Mesodermal cell (in vitro differentiated cells): Measurements from ENCODE around the gene COG5.

ENCODE experiments used
- H3K27ac ChIP-seq: 2 replicates; pipeline ENCODE4 v1.7.0; 2013; ENCODE audit warnings: mild to moderate bottlenecking, low read depth, low read length, moderate library complexity; ENCODE audit not compliant: severe bottlenecking
- H3K36me3 ChIP-seq: 2 replicates; pipeline ENCODE4 v1.7.1; 2013; ENCODE audit warnings: mild to moderate bottlenecking, low read length, moderate library complexity; ENCODE audit not compliant: control insufficient read depth, insufficient read depth
- H3K4me1 ChIP-seq: one replicate; pipeline ENCODE4 v1.7.1; 2013; ENCODE audit warnings: mild to moderate bottlenecking, low read length; ENCODE audit not compliant: insufficient read depth, control insufficient read depth, poor library complexity, severe bottlenecking
- H3K4me3 ChIP-seq: 2 replicates; pipeline ENCODE4 v1.7.0; 2013; ENCODE audit warnings: low read length, control low read depth, mild to moderate bottlenecking; ENCODE audit not compliant: insufficient read depth, poor library complexity, severe bottlenecking; ENCODE audit errors: extremely low read depth
- H3K9me3 ChIP-seq: 2 replicates; pipeline ENCODE4 v1.7.1; 2013; ENCODE audit warnings: mild to moderate bottlenecking, low read length, moderate library complexity; ENCODE audit not compliant: control insufficient read depth
- WGBS, 2 experiments: methylation state at CpG; one replicate each; pipeline ENCODE4 v1.1.5; 2013; ENCODE audit warnings: missing lambda C conversion rate in 2 of 2; ENCODE audit not compliant: insufficient coverage in 2 of 2; 5-methylcytosine and 5-hydroxymethylcytosine counted together

COG5 gene

DNA sequence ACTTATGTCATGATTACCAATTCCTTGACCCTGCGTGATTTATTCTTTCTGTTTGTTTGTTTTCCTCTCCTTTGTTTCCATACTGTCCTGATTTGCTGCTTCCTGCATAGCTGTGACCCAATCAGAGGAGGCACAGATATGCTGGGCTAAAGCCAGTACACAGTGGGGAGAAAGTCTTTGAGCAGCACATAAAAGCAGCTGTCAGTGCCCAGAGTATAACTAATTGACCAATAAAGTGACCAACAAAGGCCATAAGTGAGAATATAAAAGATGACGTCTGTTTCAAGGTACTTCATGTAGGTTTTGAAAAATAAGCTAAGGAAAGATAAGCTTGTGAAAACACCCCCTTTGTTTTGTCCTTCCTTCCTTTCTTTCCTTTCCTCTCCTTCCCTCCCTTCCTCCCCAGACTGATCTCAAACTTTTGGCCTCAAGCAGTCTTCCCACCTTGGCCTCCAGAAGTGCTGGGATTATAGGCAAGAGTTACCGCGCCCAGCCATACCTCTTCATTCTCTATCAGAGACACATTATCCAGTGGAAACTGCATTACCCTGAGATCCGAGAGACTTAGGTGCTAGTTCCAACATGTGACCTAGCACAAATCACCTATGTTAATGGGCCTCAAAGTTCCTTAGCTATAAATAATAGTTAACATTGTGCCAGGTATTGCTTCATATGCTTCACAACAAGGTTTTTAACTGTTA is 33.3 kb upstream of the COG5 start:
- H3K4me1 ChIP-seq, result peaks cover 14% of the 10 kb centered on the region
- H3K27ac ChIP-seq, result peak overlapping the region; percentile 51
- 92 to 94% methylated on average over 3 of the region's 5 CpGs for WGBS, 2 experiments
- no peaks in the 10 kb centered on the region for H3K9me3 ChIP-seq
- H3K4me3 ChIP-seq, result no peak overlapping the region
- H3K36me3 ChIP-seq, result peaks cover 20% of the 10 kb centered on the region

DNA sequence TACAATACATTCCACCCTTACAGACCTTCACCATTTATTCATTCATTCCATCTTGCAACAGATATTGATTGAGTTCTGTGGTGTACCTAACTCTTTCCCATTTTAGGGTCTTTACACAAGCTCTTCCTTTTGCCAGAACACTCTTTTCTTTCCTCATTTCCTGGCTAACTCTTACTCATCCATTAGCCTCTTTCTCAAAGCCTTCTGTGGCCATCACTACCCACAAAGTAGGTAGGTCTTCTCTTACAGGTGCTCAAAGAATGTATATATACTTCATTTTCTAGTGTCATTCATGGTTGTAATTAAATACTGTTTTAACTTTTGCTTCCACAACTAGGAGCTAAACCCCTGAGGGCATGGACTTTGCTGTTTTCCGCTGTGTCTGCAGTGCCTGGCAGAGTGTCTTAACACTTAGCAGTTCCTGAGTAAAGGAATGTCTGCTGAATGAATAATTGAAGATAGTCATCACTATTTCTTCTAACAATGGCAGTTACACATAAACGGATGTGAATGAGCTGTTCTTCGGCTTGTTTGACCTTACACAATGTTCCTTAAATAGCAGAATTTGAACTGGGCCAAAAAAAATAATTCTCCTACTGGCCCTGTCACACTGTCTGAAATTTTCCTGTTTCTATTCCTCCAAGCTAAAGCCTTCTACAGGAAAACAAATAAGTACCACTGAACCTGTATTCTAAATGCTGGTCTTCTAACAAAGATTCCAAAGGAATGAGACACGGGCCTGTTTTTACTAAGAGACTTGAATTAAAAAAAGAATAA is 31.4 kb upstream of the COG5 start:
- H3K4me3 ChIP-seq, result no peak overlapping the region
- H3K36me3 ChIP-seq, result peaks cover 10% of the 10 kb centered on the region
- WGBS, 2 experiments, result 50 to 100% methylated on average over 1 to 2 of the region's 4 CpGs
- H3K9me3 ChIP-seq, result no peaks in the 10 kb centered on the region
- peak overlapping the region; percentile 92 for H3K27ac ChIP-seq
- H3K4me1 ChIP-seq, result peaks cover 14% of the 10 kb centered on the region

DNA sequence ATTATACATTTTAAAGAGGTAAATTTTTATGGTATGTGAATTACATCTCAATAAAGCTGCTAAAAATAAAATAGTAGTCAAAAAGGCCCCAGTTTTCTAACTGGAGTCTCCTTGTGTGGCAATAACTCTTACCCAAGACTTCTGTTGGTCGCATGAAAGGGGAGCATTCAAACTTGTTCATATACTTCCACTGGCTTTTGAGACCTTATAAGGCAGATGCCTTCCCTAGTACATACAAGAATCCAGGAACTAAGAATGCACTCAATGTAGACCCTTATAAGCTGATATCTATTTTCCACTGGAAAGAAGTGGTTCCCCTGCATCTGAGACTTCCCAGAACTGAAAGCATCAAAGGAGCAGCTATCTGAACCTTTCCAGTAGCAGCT is 29.3 kb upstream of the COG5 start:
- WGBS, 2 experiments, result 88 to 100% methylated on average over 1 of the region's 1 CpG
- no peak overlapping the region for H3K27ac ChIP-seq

DNA sequence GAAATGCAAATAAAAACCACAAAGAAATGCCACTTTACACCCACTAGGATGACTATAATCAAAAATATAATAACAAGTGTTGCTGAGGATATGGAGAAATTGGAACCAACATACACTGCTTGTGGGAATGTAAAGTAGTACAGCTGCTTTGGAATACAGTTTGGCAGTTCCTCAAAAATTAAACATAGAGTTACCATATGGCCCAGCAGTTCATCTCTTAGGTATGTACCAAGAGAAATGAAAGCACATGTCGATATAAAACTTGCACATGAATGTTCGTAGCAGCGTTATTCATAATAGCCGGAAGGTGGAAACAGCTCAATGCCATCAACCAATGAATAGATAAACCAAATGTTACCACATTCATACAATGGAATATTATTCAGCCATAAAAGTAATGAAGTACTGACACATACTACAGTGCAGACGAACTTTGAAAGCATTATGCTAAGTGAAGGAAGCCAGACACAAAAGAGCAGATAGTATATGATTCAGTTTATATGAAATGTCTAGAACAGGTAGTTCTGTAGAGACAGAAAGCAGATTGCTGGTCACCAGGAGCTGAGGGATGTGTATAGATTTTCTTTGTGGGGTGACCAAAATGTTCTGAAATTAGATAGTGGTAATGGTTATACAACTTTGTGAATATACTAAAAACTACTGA is 28.8 kb upstream of the COG5 start:
- H3K4me3 ChIP-seq, result no peak overlapping the region
- H3K27ac ChIP-seq, result no peak overlapping the region
- peaks cover 21% of the 10 kb centered on the region for H3K36me3 ChIP-seq
- H3K9me3 ChIP-seq, result no peaks in the 10 kb centered on the region
- WGBS, 2 experiments, result 96 to 100% methylated on average over 1 to 4 of the region's 5 CpGs
- H3K4me1 ChIP-seq, result peaks cover 13% of the 10 kb centered on the region

More for the DNA sequence above, 29.3 kb upstream of the COG5 start:
- no peaks in the 10 kb centered on the region for H3K9me3 ChIP-seq
- no peak overlapping the region for H3K4me3 ChIP-seq
- H3K36me3 ChIP-seq, result peaks cover 21% of the 10 kb centered on the region
- peaks cover 14% of the 10 kb centered on the region for H3K4me1 ChIP-seq

DNA sequence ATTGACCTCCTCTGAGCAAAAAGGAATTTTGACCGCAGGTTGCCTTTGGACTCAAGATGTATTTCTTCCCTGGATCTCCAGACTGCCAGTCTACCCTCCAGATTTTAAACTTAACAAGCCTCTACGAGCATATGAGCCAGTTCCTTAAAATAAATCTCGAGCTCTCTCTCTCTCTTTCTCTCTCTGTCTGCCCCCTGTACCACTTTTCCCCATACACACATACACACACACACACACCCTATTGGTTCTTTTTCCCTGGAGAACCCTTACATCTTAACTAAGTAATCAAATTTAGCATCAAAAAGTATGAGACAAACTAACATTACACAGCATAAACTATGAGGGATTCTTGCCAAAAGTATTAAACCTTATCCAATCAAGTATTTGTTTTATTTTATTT is 27.7 kb upstream of the COG5 start:
- Histone ChIP-seq H3K36me3 (peaks cover 28% of the 10 kb centered on the region), H3K27ac (no peak overlapping the region), H3K9me3 (no peaks in the 10 kb centered on the region), H3K4me3 (no peak overlapping the region), H3K4me1 (peaks cover 5% of the 10 kb centered on the region)
- WGBS, 2 experiments, result 91 to 100% methylated on average over 3 of the region's 3 CpGs

DNA sequence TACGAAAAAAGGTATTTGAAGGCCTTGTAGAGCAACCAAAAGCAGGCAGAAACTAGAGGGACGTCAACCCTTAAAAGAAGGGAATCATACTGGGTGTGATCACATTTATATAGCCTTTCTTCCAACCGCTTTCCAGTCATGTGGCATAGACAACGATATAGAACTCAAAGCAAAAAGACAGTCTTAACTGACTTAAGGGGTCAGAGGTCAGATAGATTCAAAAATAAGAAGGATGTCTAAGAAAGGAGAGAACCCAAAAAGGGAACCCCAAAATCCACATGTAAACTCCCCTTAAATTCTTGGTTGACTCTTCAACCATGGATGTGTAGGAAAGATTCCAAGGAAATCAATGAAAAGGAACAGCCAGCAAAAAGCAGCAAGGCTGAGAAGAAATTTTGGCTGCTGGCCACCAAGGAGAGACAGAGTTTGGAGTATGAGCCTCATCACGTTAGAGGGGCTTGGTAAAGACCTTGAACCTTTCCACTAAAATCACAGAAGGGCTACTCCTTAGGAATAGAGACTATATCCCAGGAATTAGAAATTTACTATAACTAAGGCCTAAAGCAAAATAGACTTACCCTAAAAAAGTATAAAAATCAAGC is 24.9 kb upstream of the COG5 start:
- Histone ChIP-seq H3K4me1 (no peaks in the 10 kb centered on the region), H3K9me3 (no peaks in the 10 kb centered on the region), H3K4me3 (no peak overlapping the region), H3K27ac (no peak overlapping the region), H3K36me3 (peaks cover 32% of the 10 kb centered on the region)
- 100% methylated on average over 2 to 4 of the region's 5 CpGs for WGBS, 2 experiments

DNA sequence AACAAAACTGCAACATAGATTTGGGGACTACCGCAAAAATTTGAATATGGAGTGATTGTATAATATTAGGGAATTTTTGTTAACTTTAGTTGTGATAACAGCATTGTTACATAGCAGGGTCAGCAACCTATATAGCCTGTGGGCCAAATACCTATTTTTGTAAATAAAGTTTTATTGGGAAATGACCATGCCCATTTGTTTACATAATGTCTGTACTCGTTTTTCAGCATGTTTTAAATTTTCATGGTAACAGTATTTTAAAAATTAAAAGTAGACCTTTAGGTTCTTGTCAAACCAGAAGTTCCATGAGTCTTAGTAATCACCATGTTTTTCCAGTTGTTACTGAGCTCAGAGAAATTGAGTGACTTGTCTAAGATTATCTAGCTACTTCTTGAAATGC is 21.0 kb upstream of the COG5 start:
- Histone ChIP-seq H3K36me3 (peaks cover 32% of the 10 kb centered on the region), H3K4me3 (no peak overlapping the region), H3K4me1 (no peaks in the 10 kb centered on the region), H3K9me3 (no peaks in the 10 kb centered on the region), H3K27ac (no peak overlapping the region)
- WGBS, 2 experiments, result 80% methylated on average over 1 of the region's 2 CpGs; no CpG with 5 or more reads in 1 of the 2 experiments

DNA sequence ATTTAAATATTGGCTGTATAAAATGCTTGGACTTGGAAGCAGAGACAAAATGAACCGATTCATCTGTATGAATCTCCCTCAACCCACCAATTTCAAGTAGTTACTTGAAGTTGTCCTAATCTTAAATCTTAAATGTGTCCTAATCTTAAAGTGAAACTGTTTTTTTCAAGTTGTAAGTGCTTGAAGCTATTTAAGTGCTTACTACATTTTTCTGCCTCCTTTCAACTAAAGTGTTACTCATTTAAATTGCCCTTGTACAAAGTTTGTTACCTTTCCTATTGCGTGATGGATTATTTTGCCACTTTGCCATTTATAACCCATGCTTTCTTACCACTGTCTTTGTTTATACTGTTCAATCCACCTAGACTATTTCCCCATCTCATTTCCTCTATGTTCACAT is 19.2 kb upstream of the COG5 start:
- 100% methylated on average over 1 of the region's 2 CpGs for WGBS, 2 experiments
- Histone ChIP-seq H3K4me3 (no peak overlapping the region), H3K36me3 (peaks cover 21% of the 10 kb centered on the region), H3K27ac (no peak overlapping the region), H3K4me1 (no peaks in the 10 kb centered on the region), H3K9me3 (no peaks in the 10 kb centered on the region)

DNA sequence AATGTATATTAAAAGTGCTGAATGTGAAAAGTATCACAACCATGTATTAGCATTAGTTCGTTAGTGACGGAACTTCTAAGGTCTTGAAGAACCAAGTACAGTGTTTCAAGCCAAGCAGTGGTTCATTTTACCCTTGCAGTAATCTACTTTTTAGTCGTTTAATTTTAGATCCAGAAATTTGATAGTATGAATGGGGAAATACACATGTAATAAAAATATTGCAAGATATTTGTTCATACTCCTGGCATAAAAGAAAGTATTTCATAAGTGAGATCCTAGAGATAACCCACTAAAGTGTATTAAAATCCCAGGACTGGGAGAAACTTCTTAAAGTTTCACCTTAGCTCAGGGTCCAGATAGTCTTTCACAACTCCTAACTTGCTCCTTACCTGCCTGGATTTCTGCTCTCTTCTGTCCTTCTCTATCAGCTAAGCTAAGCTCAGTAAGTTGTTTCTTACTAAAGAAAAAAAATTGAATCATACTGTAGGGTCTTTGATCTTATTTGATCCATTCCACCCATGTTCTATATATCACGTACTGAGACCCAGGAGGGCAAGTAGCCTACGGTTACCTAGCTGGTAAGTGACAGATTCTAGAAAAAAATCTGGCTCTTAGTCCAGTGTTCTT is 17.8 kb upstream of the COG5 start:
- 81 to 95% methylated on average over 2 to 4 of the region's 5 CpGs for WGBS, 2 experiments
- H3K4me3 ChIP-seq, result peak overlapping the region; percentile 68
- no peaks in the 10 kb centered on the region for H3K4me1 ChIP-seq
- H3K9me3 ChIP-seq, result no peaks in the 10 kb centered on the region
- H3K36me3 ChIP-seq, result peaks cover 14% of the 10 kb centered on the region
- no peak overlapping the region for H3K27ac ChIP-seq

DNA sequence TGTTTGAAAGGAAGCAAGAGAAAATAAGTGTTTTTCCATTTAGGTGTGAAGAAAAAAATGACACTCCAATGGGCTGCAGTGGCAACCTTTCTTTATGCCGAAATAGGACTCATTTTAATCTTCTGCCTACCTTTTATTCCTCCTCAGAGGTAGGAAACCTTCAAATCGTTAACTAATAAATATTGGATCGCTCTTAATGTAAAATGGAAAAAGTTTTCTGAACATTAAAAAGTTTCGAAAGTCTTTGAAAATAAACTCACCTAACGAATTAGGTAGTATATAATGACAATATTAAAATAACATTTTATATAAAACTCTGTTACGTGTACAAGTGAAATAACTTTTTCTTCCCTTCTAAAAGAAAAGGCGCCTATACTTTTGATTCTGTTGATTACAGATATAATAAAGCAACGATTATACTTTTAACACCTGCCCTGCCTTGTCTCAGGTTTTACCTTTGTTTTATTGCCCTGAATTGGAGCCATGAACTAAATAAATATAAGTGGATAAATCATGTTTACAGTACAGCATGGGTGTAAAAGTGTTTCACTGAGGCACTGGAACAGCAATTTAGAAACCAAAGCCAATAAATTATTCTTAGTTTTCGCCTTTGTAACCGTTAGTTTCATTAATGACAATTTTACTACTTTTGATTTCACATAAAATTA is 17.1 kb upstream of the COG5 start:
- H3K27ac ChIP-seq, result peak overlapping the region; percentile 85
- H3K4me1 ChIP-seq, result no peaks in the 10 kb centered on the region
- H3K9me3 ChIP-seq, result no peaks in the 10 kb centered on the region
- peaks cover 10% of the 10 kb centered on the region for H3K36me3 ChIP-seq
- H3K4me3 ChIP-seq, result peak overlapping the region; percentile 68
- WGBS, 2 experiments, result no CpG with 5 or more reads among the region's 10 CpGs
